K562 (cell line): ENCODE data around the gene STK33. TPM values are rescaled to one million over a fixed set of nuclear protein-coding genes. Genes with fewer than 3 reads are reported as not detected.

Experiments used
- ATAC-seq: fragments of 200-7000 bp; cut with Tn5 transposase; 3 replicates; pipeline ENCODE4 v1.9.1; 2020; ENCODE audit warnings: moderate library complexity
- BruUV-seq: library from RNA; stranded (reverse); fragments of 400-500 nt; replicated peaks from 2 replicates; lab custom pipeline; 2021; lab: Mats Ljungman, UMichigan
- CTCF ChIA-PET: fragments of 300-600 bp; formaldehyde crosslinking; extraction: SDS; loops from one replicate; lab custom pipeline; 2021; ENCODE audit warnings: low intra/inter-chr PET ratio; lab: Yijun Ruan, JAX
- POLR2A ChIA-PET: fragments of 300-600, 350-650 bp; sonication (Branson Sonifier 250); formaldehyde crosslinking; extraction: SDS; loops from one replicate; lab custom pipeline; 2021; ENCODE audit warnings: antibody characterized with exemption, inconsistent platforms; lab: Yijun Ruan, JAX
- DNase-seq, 4 experiments: peaks; one replicate each; pipeline versions ENCODE4 v3.0.0 to v3.0.0-alpha.2; 2011 to 2018; ENCODE audit warnings: low spot score in 3 of 4, mixed read lengths in 3 of 4; ENCODE audit errors: extremely low read depth in 1 of 4
- FAIRE-seq: peaks from 2 replicates; lab custom pipeline; 2011; peaks lifted over from hg19 to GRCh38; lab: Jason Lieb, UNC
- H2AFZ ChIP-seq: 2 replicates; pipeline ENCODE4 v1.6.0; 2011; ENCODE audit warnings: low read depth, low read length, control low read depth, inconsistent platforms
- H3K27ac ChIP-seq: fragments of 200-600 bp; 3 replicates; pipeline ENCODE4 v1.8.0; 2011; ENCODE audit warnings: low read depth, mild to moderate bottlenecking, control low read depth, inconsistent platforms, low read length, moderate library complexity, mixed read lengths; ENCODE audit errors: extremely low read depth
- H3K27me3 ChIP-seq, 2 experiments: fragments of 300-600 bp in 1 of 2; 2 replicates in 1 of 2; 3 replicates in 1 of 2; pipeline versions ENCODE4 v1.6.0 to v1.8.0; 2011; ENCODE audit warnings: inconsistent platforms in 2 of 2, low read length in 2 of 2, mild to moderate bottlenecking in 1 of 2, mixed read lengths in 1 of 2, moderate library complexity in 1 of 2; ENCODE audit not compliant: control insufficient read depth in 2 of 2, insufficient read depth in 2 of 2
- H3K36me3 ChIP-seq: fragments of 300-600 bp; 3 replicates; pipeline ENCODE4 v1.8.0; 2011; ENCODE audit warnings: mild to moderate bottlenecking, low read length, inconsistent platforms; ENCODE audit not compliant: control insufficient read depth, insufficient read depth
- H3K4me1 ChIP-seq, 2 experiments: fragments of 200-600 bp in 1 of 2; replicated peaks in 1 of 2; 2 replicates in 1 of 2; 3 replicates in 1 of 2; pipeline versions ENCODE4 v1.5.1 to v1.8.0; 2011; ENCODE audit warnings: inconsistent platforms in 2 of 2, low read length in 2 of 2, mild to moderate bottlenecking in 1 of 2, mixed read lengths in 1 of 2, moderate library complexity in 1 of 2; ENCODE audit not compliant: control insufficient read depth in 2 of 2, insufficient read depth in 2 of 2
- H3K4me2 ChIP-seq: 2 replicates; pipeline ENCODE4 v1.6.1; 2011; ENCODE audit warnings: low read length, control low read depth, inconsistent platforms, mixed read lengths; ENCODE audit not compliant: insufficient read depth
- H3K4me3 ChIP-seq: fragments of 200-600 bp; sonication (generic), shearing (Covaris generic); 2 replicates; pipeline ENCODE4 v1.5.1; 2016; ENCODE audit warnings: control low read depth, inconsistent platforms
- H3K79me2 ChIP-seq: fragments of 200-600 bp; 3 replicates; pipeline ENCODE4 v1.8.0; 2011; ENCODE audit warnings: low read length, inconsistent platforms; ENCODE audit not compliant: control insufficient read depth, insufficient read depth
- H3K9ac ChIP-seq, 2 experiments: 2 replicates each; pipeline versions ENCODE4 v1.6.0 to v1.6.1; 2011; ENCODE audit warnings: low read depth in 2 of 2, low read length in 2 of 2, control low read depth in 1 of 2, inconsistent platforms in 1 of 2, mild to moderate bottlenecking in 1 of 2, mixed read lengths in 1 of 2; ENCODE audit not compliant: insufficient read depth in 1 of 2
- H3K9me1 ChIP-seq: one replicate; pipeline ENCODE4 v1.6.0; 2011; ENCODE audit warnings: inconsistent platforms, mild to moderate bottlenecking, low read length, moderate library complexity; ENCODE audit not compliant: control insufficient read depth, insufficient read depth
- H3K9me3 ChIP-seq: replicated peaks from 2 replicates; pipeline ENCODE4 v1.5.1; 2011; ENCODE audit warnings: low read depth, low read length, inconsistent platforms; ENCODE audit not compliant: control insufficient read depth, insufficient read depth
- H4K20me1 ChIP-seq: replicated peaks from 2 replicates; pipeline ENCODE4 v1.6.1; 2011; ENCODE audit warnings: low read length, inconsistent platforms, mixed read lengths; ENCODE audit not compliant: control insufficient read depth, insufficient read depth
- MYBL2 ChIP-seq, 2 experiments: fragments of 450-650 bp in 1 of 2; sonication (generic) in 1 of 2; formaldehyde crosslinking in 1 of 2; IDR thresholded peaks; 2 replicates each; pipeline versions ENCODE4 v1.6.1 to v1.8.1; 2017 to 2022; ENCODE audit warnings: borderline replicate concordance in 1 of 2, inconsistent platforms in 1 of 2, low read depth in 1 of 2, mild to moderate bottlenecking in 1 of 2, missing genetic modification reagents in 1 of 2, moderate library complexity in 1 of 2
- NFIX ChIP-seq: fragments of 250-450 bp; sonication (Bioruptor Pico); IDR thresholded peaks from 2 replicates; pipeline ENCODE4 v1.4.0; 2020; ENCODE audit warnings: low read depth, mild to moderate bottlenecking, moderate library complexity
- SIN3A ChIP-seq, 2 experiments: fragments of 150-350 bp in 1 of 2; IDR thresholded peaks; 2 replicates each; pipeline ENCODE4 v1.6.1; 2011 to 2016; ENCODE audit warnings: borderline replicate concordance in 2 of 2, low read depth in 2 of 2, low read length in 2 of 2, mild to moderate bottlenecking in 2 of 2, moderate library complexity in 2 of 2; ENCODE audit not compliant: control insufficient read depth in 1 of 2
- TAF7 ChIP-seq: fragments of 450-650 bp; IDR thresholded peaks from 2 replicates; pipeline ENCODE4 v1.6.1; 2016; ENCODE audit warnings: missing genetic modification characterization, missing compliant biosample characterization
- ZNF41 ChIP-seq: fragments of 250-450 bp; sonication (Bioruptor Pico); conservative IDR thresholded peaks from 2 replicates; pipeline ENCODE4 v1.4.0; 2020; ENCODE audit warnings: mild to moderate bottlenecking
- WGBS: fragments of 100-300 bp; shearing (Covaris generic); methylation state at CpG from one replicate; pipeline ENCODE4 v1.1.6; 2016; ENCODE audit warnings: low coverage, mixed read lengths; ENCODE audit not compliant: insufficient coverage; ENCODE audit errors: missing lambda C conversion rate; 5-methylcytosine and 5-hydroxymethylcytosine counted together
- in situ Hi-C: fragments of 300-500 bp; cut with MboI; formaldehyde crosslinking; loops from 4 replicates; pipeline ENCODE4 v1.15.0; 2018; ENCODE audit warnings: inconsistent platforms, mixed read lengths
- intact Hi-C: fragments of 100-400 bp; cut with micrococcal nuclease; formaldehyde crosslinking; loops from 2 replicates; pipeline ENCODE4 v1.14.2; 2022
- polyA plus RNA-seq, 8 experiments: library from polyadenylated mRNA; depleted of rRNA in 4 of 8; stranded (reverse) in 5 of 8; unstranded in 3 of 8; fragments of >200 nt; fragmentation: Nextera tagmentation in 2 of 8; fragmentation: Illumina TruSeq in 1 of 8; extraction: Ambion mirVana in 2 of 8; extraction: Trizol in 1 of 8; gene quantifications; 2 replicates each; pipeline versions ENCODE4 v1.2.1 to v1.2.3, GENCODE V29; 2011 to 2014; ENCODE audit warnings: inconsistent platforms in 1 of 8, missing spikeins in 1 of 8
- total RNA-seq, 7 experiments: library from RNA; depleted of rRNA in 6 of 7; stranded (reverse); fragments of >200 nt in 6 of 7; fragmentation: Illumina TruSeq in 2 of 7; extraction: Trizol in 2 of 7; gene quantifications; 2 replicates each; pipeline versions ENCODE4 v1.2.1 to v1.2.3, GENCODE V29; 2011 to 2021; ENCODE audit warnings: low replicate concordance in 1 of 7
- TF ChIP-seq, protein P1 (sequence below): sonication (generic); formaldehyde crosslinking; IDR thresholded peaks from 2 replicates; pipeline ENCODE4 v1.8.1; 2022; ENCODE audit warnings: missing genetic modification reagents
- TF ChIP-seq, protein P2 (sequence below): fragments of 450-650 bp; IDR thresholded peaks from 2 replicates; pipeline ENCODE4 v1.6.1; 2016; ENCODE audit warnings: mild to moderate bottlenecking

The STK33 gene
- total and polyA plus RNA-seq, 9 of the 15 experiments (the other 6 are each of a cell fraction or from before 2014, with no cell fraction given), result not detected

DNA sequence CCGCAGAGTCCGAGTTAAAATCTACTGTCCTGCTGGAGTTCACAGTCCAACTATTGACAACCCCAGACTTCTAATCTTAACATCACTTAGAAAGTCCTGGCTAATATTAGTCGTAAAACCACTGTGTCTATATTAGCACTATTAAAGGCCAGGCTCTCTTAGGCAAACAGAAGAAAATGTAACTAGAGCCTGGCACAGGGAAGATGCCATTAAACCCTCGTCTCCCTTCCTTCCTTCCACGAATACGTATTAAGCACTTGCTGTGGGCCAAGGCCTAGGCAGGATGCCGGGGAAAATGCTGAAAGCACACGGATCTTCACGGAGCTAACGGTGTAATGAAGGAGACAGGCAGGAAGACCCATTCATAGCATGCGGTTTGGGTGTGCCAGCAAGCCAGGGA lies 248.8 kb downstream of the STK33 start:
- Histone ChIP-seq H3K9me1 (no peaks in the 10 kb centered on the region), H3K27ac (no peak overlapping the region), H3K36me3 (no peaks in the 10 kb centered on the region), H3K4me3 (no peak overlapping the region), H3K9me3 (no peaks in the 10 kb centered on the region), H3K4me1 (no peaks in the 10 kb centered on the region), H3K4me2 (no peak overlapping the region), H3K79me2 (no peaks in the 10 kb centered on the region), H3K9ac (no peak overlapping the region), H3K27me3 (peaks cover 3 to 35% of the 10 kb centered on the region in 2 experiments; a peak in 4 of 5 replicates), H2AFZ (no peak overlapping the region), H4K20me1 (no peaks in the 10 kb centered on the region; the same call in 1 of the 2 replicates)
- TF ChIP-seq, protein P1, sequence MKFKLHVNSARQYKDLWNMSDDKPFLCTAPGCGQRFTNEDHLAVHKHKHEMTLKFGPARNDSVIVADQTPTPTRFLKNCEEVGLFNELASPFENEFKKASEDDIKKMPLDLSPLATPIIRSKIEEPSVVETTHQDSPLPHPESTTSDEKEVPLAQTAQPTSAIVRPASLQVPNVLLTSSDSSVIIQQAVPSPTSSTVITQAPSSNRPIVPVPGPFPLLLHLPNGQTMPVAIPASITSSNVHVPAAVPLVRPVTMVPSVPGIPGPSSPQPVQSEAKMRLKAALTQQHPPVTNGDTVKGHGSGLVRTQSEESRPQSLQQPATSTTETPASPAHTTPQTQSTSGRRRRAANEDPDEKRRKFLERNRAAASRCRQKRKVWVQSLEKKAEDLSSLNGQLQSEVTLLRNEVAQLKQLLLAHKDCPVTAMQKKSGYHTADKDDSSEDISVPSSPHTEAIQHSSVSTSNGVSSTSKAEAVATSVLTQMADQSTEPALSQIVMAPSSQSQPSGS (CRISPR knock-in tag), result no peak
- no peak for TF ChIP-seq NFIX (CRISPR knock-in tag)
- no peak for TF ChIP-seq ZNF41 (CRISPR knock-in tag)
- no peak for TF ChIP-seq TAF7
- no peak for TF ChIP-seq MYBL2 (IDR thresholded peaks at IDR 0.05; ENCODE audit: low read depth)
- TF ChIP-seq MYBL2 (CRISPR knock-in tag; IDR thresholded peaks at IDR 0.05; ENCODE audit: borderline replicate concordance), result no peak
- TF ChIP-seq, protein P2, sequence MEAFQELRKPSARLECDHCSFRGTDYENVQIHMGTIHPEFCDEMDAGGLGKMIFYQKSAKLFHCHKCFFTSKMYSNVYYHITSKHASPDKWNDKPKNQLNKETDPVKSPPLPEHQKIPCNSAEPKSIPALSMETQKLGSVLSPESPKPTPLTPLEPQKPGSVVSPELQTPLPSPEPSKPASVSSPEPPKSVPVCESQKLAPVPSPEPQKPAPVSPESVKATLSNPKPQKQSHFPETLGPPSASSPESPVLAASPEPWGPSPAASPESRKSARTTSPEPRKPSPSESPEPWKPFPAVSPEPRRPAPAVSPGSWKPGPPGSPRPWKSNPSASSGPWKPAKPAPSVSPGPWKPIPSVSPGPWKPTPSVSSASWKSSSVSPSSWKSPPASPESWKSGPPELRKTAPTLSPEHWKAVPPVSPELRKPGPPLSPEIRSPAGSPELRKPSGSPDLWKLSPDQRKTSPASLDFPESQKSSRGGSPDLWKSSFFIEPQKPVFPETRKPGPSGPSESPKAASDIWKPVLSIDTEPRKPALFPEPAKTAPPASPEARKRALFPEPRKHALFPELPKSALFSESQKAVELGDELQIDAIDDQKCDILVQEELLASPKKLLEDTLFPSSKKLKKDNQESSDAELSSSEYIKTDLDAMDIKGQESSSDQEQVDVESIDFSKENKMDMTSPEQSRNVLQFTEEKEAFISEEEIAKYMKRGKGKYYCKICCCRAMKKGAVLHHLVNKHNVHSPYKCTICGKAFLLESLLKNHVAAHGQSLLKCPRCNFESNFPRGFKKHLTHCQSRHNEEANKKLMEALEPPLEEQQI, result no peak
- no peak for TF ChIP-seq SIN3A (IDR thresholded peaks at IDR 0.05; ENCODE audit: borderline replicate concordance in 2 of 2, control insufficient read depth in 1 of 2, low read depth in 2 of 2, low read length in 2 of 2)
- 2% methylated on average over 11 of the region's 11 CpGs for WGBS
- BruUV-seq, result no TSS peak
- in situ Hi-C loops, result no loop called here
- CTCF ChIA-PET, result no interaction called here
- intact Hi-C loops, result no loop called here
- POLR2A ChIA-PET, result no interaction called here
- DNase-seq (no peak), FAIRE-seq (no peak), ATAC-seq (no peak)
